HG03139 (cell line): Measurements from ENCODE around the gene DFFA.

Experiments used
- ATAC-seq: cut with Tn5 transposase; IDR thresholded peaks from one replicate; pipeline ENCODE4 v1.9.1; 2021; ENCODE audit not compliant: unreplicated experiment

The DFFA gene, protein sequence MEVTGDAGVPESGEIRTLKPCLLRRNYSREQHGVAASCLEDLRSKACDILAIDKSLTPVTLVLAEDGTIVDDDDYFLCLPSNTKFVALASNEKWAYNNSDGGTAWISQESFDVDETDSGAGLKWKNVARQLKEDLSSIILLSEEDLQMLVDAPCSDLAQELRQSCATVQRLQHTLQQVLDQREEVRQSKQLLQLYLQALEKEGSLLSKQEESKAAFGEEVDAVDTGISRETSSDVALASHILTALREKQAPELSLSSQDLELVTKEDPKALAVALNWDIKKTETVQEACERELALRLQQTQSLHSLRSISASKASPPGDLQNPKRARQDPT

DNA sequence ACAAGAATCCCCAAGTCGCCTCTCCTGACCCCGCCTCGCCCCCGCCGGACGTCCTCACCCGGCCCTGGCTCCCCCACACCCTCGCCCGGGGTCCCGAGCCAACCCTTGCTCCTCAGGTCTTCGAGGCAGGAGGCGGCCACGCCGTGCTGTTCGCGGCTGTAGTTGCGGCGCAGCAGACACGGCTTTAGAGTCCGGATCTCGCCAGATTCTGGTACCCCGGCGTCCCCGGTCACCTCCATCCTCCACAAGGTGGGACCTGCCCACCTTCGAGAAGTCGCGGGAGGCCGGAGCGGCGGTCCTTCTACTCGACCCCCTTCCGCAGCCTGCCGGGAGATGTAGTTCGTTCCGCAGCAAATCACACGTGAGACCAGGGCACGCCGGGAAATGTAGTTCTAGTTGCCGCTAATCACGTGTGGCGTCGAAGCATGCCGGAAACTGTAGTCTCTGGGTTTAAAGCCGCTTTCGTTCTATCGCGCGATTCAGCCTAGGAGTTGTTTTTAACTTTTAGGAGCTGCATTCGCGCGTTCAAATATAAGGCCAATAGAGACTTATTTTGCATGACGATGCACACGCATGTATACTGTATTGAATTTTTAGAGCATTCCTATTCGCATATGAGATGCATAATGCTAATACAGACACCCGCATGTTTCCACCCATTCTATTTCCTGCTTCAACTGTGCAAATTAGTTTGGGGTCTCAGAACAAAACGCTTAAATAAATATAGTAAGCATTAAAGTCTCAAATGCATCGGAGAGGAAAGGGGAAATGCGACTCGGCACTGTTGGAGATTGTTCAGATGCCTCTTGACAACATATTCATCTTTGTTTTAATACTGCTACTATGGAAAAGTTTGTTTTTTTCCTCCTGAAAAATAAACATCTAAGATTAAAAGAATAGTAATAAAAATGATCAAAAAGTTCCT, at the start of gene DFFA:
DFFA (minus strand) TSS at position 310 of the 925 bp plus-strand sequence; CDS start at position 239, 71 bp downstream.
- ATAC-seq: peak; percentile 67

DNA sequence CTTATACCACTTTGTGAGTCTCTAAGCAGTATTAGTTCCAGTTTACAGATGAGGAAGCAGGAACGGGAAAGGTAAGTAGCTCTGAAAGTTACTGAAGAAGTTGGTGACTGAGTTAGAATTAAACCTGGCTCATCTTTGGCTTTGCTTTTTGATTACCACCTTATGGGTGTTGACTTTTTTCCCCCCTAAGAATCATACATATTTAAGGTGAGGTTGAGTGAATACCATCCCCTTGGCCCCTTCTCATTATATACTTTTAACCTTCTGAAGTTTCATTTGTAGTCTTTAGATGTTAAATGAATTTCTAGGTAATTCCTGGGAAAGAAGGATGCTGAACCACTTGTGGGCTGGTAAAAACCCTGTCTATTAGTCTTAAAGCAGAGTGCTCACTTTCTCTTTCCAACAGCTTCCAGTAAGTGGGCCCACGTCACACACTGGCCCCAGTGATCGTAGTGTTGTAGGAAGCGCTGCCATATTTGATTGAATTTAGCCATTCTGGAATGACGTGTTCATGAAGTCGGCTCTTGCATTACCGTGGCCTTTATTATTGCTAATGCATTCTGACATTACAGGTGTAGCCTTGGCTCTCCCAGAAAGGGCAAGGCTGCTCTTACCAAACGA, 49.3 kb upstream of the DFFA start:
- ATAC-seq: no peak

DNA sequence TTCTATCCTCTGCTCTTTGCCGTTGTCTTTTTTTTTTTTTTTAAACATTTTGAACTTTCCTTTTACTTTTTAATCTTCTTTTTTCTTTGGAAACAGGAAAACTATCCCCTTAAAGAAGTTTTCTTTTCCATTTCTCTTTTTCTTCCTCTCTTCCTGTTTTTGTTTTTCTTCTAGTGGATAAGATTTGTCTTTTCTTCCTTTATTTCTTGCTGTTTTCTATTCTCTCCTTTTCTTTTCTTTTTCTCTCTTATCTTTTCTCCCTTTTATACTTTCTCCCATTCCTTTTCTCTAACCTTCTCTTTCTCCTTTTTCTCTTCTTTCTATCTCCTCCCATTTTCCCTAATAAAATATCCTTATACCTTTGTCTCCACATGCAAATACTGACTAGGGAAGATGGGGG, 48.6 kb upstream of the DFFA start:
- ATAC-seq: no peak

DNA sequence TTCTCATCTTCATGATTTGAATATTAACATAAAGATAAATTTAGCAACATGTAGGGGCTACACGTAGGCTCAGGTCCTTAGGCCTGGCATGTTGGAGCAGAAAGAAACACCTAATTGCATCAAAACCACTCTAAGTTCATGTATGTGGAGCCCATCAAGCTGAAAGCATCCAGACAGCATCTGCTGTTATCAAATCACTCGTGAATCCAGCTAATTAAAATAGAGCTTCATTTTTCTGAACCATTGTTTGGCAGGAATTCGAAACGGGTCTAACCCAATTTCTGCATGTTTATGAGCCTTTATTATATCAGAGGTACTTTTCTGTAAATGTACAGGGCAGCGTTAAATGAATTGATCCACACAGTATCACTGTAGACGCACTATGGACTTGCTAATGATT, 48.2 kb upstream of the DFFA start:
- ATAC-seq: no peak

DNA sequence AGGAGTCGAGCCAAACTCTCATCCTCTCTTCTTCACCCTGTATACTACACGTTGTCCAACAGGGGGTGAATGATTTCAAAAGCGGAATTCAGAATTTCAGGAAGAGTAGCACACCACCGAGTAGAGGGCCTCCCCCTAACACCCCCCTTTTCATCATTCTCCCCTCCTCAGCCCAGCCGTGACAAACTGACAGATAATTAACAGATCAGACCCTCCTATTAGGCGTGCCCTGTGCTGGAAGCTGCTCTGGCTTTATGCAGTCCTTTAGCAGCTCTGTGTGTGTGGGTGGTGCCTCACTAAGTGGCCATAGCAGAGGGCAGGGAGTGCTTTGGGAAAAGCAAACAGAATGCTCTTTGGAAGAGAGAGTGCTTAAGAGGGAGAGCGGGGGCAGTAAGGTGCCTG, 46.7 kb upstream of the DFFA start:
- no peak for ATAC-seq

DNA sequence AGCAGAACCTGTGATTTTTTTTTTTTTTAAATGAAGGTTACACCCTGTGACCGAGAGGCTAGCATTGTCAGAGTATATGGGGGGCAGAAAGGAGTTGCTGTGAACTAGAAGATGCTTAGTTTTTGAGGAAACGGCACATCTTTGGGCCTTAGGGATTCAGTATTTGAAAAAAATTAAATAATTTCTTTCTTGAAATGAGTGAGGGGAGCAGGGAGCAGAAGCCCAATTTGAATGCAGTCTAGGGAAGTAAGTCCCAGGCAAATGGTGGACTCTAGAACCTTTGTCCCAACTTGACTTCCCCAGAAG, 45.3 kb upstream of the DFFA start:
- ATAC-seq: no peak

DNA sequence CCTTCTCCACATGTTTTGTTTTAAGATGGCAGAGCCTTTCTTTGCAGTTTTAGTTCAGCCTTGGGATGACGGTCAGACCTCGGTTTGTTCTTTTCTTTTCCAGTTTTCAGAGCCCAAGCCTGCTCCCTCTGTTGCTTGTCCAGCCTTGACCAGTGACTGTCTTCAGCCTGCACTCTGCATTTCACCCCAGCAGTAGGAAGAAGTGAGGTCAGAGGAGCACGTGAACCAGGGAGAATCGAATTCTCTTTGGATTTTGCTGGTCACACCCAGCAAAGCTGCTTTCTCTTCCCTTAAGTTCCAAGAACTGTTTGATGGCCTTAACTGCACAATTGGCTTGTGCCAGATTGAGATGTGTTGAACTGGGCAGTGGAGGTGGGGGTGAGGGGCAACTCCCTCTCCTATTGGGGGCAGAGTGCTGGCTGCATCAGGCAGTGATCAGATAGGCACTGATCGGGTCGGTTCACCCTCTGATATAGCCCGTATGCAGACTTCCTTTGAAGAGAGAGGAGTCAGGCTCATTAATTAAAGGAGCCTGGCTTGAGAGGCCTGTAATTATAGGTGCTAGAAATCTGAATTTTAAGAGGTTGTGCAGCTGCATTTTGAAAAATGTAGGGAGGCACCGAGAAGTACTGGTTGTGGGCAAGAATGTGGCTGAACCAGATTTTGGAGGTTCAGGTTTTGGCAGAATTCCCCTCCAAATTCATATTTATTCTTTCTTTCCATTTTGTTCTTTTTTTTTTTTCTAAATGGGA, 44.8 kb upstream of the DFFA start:
- no peak for ATAC-seq

DNA sequence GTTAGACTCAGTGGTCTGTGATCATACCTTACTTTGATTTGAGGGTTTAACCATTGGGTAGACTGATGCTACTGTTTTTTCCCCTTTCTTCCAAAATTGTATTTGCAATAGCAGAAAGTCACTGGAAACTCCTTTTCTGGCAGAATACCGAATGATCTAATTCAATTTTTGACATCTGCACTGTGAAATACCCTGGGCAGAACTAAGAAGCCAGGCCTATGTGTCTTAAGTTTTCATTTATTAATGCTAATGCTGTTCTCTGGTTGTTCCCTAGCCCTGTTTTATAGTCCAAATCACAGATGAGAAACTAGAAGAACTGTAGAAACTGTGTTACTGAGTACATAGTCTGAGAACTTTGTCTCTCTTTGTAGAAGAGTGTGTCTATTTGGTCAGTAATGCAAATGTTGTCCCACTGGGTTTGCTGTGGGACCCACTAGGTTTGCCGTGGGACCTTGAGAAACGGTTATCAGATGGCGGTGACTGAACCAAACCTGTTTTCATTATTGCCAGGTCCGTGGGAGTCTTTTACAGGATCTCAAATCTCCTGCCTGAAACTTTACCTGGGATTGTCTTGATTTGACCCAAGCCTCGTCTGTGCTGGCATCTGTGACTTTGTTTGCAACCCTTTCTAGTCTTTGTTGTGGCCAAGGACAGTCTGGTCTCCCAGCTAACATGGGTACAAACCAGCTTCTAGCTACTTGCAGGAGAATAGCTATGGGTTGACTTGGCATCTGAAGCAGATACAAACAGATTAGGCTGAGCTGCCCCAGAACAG, 43.8 kb upstream of the DFFA start:
- no peak for ATAC-seq

DNA sequence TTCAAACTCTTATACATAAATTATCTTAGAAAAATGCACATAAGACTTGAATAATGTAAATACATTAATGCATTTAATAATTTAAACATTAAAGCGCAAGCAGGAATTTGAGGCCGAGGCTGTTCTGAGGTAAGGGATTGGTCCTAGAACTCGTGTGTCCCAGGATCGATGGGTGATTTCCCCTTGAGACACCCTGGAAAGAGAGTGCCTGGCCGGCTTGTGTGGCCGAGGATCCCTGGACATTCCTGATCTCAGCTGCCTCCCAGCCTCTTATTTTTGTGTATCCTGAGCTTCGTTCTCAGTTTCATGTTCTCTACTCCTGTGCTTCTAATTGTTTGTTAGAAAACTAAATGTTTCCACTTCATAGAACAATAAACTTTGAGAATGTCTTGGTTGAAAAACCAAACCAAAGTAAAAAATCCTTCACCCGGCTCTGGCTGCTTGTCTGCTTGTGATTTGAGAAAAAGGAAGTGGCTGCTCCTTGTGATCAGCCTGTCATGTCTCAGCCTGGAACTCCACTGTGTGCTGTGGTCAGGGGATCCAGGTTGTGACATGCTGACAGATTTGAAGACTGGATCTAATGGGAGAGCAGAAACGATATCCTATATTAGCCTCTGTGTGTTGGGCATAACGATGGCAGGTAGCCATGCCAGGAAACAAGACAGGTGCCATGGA, 43.1 kb upstream of the DFFA start:
- ATAC-seq: no peak

DNA sequence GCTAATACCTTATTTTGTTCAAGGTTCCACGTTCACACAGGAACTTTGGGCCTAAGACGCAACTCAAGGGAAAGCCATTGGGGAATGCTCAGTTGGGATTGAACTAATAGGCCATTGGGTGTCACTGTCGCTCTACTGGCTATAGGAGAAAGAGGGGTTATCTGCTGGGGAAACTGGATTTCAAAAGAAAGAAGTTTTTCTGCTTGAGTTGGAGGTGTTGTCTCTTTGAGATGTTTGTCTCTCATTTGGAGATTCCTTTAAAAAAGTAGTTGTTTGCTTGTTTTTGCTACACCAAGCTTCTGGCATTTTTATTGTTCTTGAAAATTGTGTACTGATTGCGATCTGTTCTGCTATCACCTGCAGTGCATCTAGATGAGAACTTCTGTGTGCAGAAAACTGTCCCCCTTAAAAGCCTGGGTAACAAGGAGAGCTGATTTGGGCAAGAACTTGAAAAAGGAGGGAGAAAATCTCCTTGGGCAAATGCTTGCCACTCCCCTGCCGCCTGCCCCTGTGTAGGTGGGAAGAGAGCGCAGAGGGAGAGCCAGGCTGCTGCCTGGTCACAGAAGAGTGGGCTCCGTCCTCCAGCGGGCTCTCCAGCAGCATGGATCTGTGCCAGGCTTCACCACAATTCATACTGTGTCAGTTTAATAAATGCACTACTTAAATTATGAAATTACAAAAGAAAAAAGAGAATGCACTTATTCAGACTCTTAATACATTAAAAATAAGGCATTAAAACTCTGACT, 42.3 kb upstream of the DFFA start:
- no peak for ATAC-seq

DNA sequence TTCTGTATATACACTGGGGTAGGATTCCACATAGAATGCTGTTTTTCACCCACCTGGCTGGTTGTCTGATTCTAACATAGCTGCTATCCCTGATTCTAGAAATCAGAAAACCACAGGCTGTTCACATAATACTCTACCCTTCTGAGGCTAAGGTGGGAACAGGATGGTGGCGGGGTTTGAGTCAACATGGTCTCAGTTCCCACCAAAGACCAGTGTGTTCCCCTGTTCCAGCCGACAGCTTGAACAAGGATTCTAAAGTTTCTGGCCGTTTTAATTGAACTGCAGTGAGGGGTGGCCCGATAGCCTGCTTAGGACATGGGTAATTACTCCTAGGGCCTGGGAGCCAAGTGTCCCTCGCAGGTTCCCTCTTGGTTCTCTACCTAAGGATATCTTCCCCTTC, 40.9 kb upstream of the DFFA start:
- no peak for ATAC-seq

DNA sequence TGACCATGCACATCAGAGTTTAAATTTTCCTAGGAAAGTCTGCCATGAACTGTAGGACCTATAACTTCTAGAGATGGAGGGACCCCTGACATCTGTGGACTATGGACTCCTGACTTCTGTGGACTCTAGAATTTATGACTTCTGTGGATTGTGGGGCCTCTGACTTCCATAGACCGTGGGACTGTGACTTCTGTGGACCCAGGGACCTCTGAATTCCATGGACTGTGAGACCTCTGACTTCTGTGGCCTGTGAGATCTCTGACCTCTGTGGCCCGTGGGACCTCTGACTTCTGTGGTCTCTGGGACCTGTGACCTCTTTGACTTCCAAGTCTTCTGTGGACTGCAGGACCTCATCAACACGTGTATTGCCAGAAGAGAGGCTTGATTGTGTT, 39.2 kb upstream of the DFFA start:
- no peak for ATAC-seq

DNA sequence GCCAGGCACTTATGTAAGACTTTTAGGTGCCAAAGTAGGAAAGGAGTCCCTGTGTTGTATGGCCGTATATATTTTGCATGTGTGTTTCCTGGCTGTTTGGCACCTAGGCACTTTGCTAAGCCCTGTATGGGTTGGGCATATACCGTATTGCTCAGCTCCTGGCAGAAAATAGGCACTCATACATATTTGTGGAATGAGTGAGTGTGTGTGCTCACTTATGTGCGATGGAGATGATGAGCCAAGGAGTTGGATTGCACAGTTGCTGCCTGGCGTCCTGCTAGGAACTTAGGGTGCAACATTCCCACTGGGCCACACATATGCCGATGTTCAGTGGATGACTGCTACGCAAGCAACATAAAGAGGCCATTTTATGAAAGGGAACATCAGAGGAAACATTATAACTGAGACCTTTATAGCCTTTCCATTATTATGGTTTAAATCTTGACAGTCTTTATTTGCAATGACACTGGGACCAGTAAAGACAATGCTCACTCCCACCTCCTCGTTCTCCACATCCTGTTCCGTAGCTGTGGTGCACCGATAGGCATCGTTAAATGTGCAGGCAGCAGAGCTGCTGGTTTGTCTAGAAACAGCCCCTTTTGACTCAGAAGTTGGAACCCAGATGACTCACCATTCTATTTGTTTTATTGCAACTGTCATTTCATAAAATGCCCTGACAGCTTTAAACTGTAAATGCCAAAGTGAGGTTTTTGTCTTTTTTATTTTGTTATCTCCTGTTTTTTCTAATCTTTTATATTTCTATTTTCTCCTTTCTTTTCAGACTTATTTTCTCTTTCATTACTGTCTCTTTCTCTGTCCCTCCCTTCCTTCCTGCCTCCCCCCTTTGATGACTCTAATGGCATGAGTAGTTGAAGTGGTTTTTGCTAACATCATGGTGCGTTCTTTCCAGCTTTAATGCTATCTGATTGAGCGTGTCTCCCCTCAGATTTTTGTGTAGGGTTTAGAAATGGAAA, 38.5 kb upstream of the DFFA start:
- ATAC-seq: peak; percentile 76

DNA sequence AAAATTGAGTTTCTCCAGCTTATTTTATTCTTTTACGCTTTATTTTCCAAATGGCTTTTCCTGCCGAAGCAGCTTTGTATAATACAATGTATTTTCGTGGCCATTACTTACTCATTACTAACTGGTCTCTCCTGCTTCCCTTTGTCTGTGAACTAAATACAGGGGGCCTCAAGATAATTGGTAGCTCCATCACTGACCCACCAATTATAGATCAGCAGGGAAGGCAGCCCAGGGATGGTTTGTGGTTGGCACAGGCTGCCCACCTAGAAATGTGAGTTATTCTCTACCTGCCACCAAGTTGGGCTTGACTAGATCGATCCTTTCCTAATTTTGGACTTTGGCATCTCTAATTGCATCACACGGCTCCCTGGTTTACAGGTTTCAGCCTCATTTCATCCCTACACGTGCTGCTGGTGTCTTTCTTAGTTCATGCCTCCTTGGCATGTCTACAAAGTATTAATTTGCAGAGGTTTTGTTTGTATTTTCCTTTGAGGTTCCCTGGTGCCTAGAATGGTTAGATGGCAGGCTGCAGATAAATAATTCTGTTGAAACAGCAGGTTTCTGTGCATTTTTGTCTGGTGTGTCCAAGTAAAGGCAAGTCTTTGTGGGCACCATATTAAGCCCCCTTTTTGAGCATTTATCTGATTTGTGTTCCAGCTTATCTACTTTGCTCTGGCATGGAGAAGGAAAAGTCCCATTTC, 37.6 kb upstream of the DFFA start:
- no peak for ATAC-seq

DNA sequence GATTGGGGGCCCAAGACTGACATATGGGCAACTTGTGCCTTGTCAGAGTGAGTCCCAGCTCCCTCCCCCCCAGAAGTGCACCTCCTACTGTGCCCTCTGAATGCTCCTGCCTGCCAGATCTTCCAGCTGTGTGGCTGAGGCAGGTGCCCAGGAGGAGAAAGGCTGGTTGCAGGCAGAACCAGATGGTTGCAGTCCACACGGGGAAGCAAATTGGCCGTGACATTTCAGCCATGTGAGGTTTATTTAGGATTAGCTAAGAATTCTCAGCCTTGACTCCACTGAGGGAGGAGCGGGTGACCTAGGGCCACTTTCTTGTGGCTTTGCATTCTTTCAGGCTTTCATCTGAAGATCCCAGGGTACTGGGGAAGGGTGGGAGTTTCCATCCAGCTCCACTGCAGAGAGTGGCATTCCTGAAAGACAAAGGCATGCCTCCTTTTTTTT, 36.2 kb upstream of the DFFA start:
- ATAC-seq: no peak

DNA sequence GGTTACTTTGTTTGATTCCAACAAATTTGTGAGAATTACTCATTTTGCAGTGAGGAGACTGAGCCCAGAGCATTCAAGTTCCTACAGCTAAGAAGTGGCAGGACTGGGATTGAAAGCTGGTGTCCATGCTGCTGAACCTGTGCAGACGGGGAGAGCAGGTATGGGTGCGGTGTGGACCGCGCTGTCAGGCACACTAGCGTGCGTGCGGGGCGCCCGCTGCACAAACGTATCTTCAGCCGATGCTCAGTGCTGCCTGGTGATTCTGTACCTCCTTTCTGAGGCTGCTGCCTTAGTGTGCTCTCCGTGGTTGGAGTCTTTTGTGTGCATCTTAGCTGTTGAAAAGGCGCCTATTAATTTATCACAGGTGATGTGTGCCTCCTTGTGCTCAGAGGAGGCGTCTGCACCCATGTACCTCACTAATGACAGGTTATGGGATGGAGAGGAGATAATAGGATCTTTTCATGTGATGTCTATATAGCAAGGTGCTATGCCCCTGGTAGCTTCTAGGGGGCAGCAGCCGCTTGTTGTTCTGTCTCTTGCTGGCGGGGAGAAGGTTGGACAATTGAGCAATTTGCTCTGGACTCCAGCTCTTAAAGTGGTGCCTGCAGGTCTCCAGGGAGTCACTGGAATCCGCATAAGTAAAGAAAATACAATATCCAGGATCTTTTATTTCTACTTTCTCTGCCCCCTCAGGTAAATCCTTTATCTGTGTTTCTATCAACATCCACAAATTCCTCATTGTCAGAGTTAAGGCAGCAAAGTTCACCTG, 35.0 kb upstream of the DFFA start:
- ATAC-seq: no peak

DNA sequence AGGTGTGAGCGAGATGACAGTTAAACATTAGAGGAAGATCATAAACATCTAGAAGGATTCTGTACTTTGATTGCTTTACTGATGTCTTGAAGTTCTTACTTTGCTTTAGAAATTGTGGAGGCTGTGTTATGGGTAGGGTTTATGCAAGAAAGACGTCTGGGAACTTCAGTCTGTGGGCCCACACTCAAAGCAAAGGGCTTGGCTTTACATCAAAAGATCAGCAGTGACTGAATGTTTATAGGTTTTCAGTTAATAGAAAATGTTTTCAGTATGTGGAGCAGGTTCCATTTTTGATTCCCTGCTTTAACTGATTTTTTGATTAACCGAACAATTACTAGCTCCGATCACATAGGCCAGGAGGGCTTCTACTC, 34.3 kb upstream of the DFFA start:
- ATAC-seq: no peak
